ENCODE results near the gene TAF4.

Gene TAF4

DNA sequence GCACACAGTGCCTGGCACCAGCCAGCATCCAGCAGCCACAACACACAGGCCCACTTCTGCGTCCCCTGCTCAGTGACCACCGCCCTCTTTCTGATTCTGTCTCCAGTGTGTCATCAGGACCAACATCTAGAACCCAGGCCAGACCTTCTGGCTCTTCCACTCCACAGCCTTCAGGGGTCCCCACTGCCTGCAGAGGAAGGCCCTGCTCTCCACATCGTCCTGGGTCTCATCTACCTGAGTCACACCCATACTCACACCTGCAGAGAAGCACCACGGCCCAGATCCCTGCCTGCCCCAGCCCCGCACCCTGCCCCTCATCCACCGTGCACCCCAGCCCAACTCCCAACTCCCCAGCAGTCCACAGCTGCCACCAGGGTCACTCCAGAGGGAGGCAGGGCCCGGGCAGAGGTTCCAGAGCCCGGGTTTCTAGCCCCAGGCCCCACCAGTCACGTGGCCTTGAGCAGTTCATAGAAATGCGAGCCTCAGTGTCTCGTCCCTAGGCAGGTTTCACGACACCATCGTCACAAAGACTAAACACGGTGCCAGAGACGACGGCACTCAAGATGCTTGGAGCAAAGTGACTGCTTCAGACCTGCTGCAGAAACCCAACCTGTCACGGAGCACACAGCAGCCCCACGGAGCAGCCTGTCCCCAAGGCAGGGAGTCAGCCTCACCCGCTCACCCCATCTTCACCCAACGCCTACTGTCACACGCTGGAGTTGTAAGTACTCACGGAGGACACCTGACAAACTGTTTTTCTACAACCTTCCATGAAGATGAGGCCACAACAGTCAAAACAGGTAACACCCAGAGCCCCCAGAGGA, 16.1 kb downstream of the TAF4 start:
- TF ChIP-seq, protein P1, sequence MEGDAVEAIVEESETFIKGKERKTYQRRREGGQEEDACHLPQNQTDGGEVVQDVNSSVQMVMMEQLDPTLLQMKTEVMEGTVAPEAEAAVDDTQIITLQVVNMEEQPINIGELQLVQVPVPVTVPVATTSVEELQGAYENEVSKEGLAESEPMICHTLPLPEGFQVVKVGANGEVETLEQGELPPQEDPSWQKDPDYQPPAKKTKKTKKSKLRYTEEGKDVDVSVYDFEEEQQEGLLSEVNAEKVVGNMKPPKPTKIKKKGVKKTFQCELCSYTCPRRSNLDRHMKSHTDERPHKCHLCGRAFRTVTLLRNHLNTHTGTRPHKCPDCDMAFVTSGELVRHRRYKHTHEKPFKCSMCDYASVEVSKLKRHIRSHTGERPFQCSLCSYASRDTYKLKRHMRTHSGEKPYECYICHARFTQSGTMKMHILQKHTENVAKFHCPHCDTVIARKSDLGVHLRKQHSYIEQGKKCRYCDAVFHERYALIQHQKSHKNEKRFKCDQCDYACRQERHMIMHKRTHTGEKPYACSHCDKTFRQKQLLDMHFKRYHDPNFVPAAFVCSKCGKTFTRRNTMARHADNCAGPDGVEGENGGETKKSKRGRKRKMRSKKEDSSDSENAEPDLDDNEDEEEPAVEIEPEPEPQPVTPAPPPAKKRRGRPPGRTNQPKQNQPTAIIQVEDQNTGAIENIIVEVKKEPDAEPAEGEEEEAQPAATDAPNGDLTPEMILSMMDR (IDR thresholded peaks at IDR 0.05), result no peak

DNA sequence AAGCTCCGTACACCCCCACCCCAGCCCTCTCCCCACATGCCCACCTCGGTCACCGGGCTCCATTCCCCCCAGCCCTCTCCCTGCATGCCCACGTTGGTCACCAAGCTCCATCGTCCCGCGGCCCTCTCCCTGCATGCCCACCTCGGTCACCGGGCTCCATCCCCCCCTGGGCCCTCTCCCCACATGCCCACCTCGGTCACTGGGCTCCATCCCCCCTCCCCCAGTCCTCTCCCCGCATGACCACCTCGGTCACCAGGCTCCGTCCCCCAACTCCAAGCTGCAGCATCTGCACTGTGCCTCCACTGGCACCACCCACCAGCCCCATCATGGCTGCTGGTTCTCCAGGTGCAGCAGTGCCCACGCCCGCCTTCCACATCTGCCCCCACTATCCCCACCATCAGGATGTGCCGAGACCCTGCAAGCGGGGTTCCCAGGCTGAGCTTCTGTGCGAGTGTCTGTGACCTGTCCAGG, 16.8 kb downstream of the TAF4 start:
- TF ChIP-seq, protein P1 (IDR thresholded peaks at IDR 0.05), result no peak
- TF ChIP-seq ZFX (IDR thresholded peaks at IDR 0.05; ENCODE audit: borderline replicate concordance), result no peak
- no peak overlapping the region for H3K27ac ChIP-seq

More for the DNA sequence above, 16.1 kb downstream of the TAF4 start:
- no peak overlapping the region for H3K27ac ChIP-seq

DNA sequence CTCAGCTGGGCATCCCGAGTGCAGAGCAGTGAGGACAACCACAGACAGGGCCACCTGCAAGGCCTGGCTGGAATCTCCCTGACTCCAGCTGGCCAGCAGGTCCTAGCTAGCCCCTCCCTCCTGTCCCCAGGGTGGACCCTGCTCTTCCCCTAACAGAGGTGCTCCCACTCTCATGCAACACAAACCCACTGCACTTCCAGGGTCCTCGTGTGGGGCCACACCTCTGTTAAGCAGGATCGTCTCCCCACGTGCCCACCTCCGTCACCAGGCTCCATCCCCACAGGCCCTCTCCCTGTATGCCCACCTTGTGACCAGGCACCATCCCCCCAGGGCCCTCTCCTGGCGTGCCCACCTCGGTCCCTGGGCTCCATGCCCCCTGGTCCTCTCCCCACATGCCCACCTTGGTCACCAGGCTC, 17.3 kb downstream of the TAF4 start:
- TF ChIP-seq, protein P1 (IDR thresholded peaks at IDR 0.05), result no peak
- no peak for TF ChIP-seq ZFX (IDR thresholded peaks at IDR 0.05; ENCODE audit: borderline replicate concordance)
- no peak overlapping the region for H3K27ac ChIP-seq

DNA sequence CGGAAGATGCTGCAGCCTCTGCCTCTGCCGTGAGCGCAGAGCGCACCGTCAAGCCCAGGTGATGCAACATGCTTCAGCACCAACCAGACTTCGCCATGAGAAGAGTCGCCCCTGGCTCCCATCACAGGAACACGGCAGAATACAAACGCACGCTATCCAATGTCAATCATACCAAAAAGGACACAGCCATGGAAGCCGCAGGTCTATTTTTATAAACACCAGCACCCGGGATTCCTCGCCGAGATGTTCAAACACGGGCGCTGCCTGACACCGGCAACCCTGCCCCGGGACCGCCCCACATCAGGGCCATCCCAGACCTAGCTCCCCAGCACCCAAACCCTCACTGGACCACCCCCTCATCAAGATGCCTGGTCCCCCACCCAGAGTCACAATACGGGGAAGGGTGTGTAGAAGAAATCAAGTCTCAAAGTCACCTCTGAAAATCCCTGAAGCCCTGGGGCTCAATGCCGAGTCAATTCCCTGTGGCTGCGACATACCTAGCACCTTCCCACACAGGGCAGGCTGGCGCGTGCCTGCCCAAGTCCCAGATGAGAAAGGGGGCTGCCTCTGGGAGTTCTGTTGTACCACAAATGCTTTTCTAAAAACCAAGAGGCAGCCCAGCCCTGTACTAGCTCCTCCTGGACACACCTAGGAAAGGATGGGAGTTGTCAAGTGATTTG, 17.9 kb downstream of the TAF4 start:
- TF ChIP-seq, protein P1 (IDR thresholded peaks at IDR 0.05), result no peak
- TF ChIP-seq ZFX (IDR thresholded peaks at IDR 0.05; ENCODE audit: borderline replicate concordance), result no peak
- H3K27ac ChIP-seq, result no peak overlapping the region

GRCh38 chr20:62046431-62046830, 19.2 kb downstream of the TAF4 start:
- H3K27ac ChIP-seq, result no peak overlapping the region
- TF ChIP-seq, protein P1 (IDR thresholded peaks at IDR 0.05), result no peak
- no peak for TF ChIP-seq ZFX (IDR thresholded peaks at IDR 0.05; ENCODE audit: borderline replicate concordance)

- no peak for TF ChIP-seq ZFX (IDR thresholded peaks at IDR 0.05; ENCODE audit: borderline replicate concordance)
- TF ChIP-seq, protein P1 (IDR thresholded peaks at IDR 0.05), result no peak
- no peak overlapping the region for H3K27ac ChIP-seq
Observed at GRCh38 chr20:62045529-62046285, 20.0 kb downstream of the TAF4 start.

Measured in 22Rv1 (cell line).